ENCODE data around the gene CELF2. TPM values are rescaled to one million over a fixed set of nuclear protein-coding genes. Genes with fewer than 3 reads are reported as not detected.
A peak's percentile ranks its signal among the peaks of the same experiment; 100 is the strongest.

CELF2 gene
- total RNA-seq, 1 experiment from 2014 or later, result 28.7 TPM

GRCh38 chr10:11197878-11198277, 180.2 kb downstream of the CELF2 start:
- no CpG with 5 or more reads among the region's 3 CpGs for WGBS (ENCODE audit: extremely low coverage, insufficient read length, low lambda C conversion rate)

More at GRCh38 chr10:11197878-11198277, 180.2 kb downstream of the CELF2 start:
- no peaks in the 10 kb centered on the region for H3K9me3 Mint-ChIP-seq
- no peak overlapping the region for H2BK15ac ChIP-seq (ENCODE audit: low read depth, low read length)
- H3K23ac ChIP-seq (ENCODE audit: insufficient read length, low read depth, low read length), result no peak overlapping the region
- no peak overlapping the region for H3K56ac ChIP-seq (ENCODE audit: insufficient read length, low read depth, low read length)
- H3K4ac ChIP-seq (ENCODE audit: low read depth, low read length), result no peak overlapping the region
- H2BK12ac ChIP-seq (ENCODE audit: insufficient read length, low read depth, low read length), result no peak overlapping the region
- H4K5ac ChIP-seq (ENCODE audit: insufficient read length, low read depth, low read length), result no peak overlapping the region
- H2AK5ac ChIP-seq (ENCODE audit: insufficient read length, low read length), result no peak overlapping the region
- TF ChIP-seq CTCF (conservative IDR thresholded peaks at IDR 0.05), result no peak
- no peak overlapping the region for H3K4me3 Mint-ChIP-seq
- H2BK20ac ChIP-seq (ENCODE audit: low read depth, low read length, poor library complexity, severe bottlenecking), result no peak overlapping the region
- 0 out of 2 replicates have a peak, but pooled peaks cover 1% of the 10 kb centered on the region for H3K4me1 ChIP-seq (ENCODE audit: insufficient read depth, low read length)
- no peaks in the 10 kb centered on the region for H3K23me2 ChIP-seq (ENCODE audit: insufficient read length, low read depth, low read length, poor library complexity, severe bottlenecking)
- no peak overlapping the region for H2AFZ ChIP-seq (ENCODE audit: low read length)
- H3K4me2 ChIP-seq (ENCODE audit: insufficient read depth, insufficient read length, low read length), result no peak overlapping the region
- H4K8ac ChIP-seq (replicated peaks; ENCODE audit: insufficient read length, low read depth, low read length), result no peak overlapping the region
- H3K27me3 ChIP-seq (ENCODE audit: insufficient read depth, low read length), result no peaks in the 10 kb centered on the region
- no peaks in the 10 kb centered on the region for H3K79me2 ChIP-seq (ENCODE audit: insufficient read depth, low read length)
- peaks cover 4 to 27% (median 10%) of the 10 kb centered on the region in 3 experiments; a peak in 5 of 7 replicates for H3K36me3 Mint-ChIP-seq (ENCODE audit: insufficient read depth in 1 of 3, low read depth in 3 of 3)
- no peaks in the 10 kb centered on the region for H4K20me1 ChIP-seq (ENCODE audit: control insufficient read depth, insufficient read depth, insufficient read length)
- peaks cover 48 to 63% of the 10 kb centered on the region in 2 experiments for H3K4me1 Mint-ChIP-seq
- no peak overlapping the region for H3K14ac ChIP-seq (ENCODE audit: insufficient read depth, low read length)
- no peak overlapping the region for H3K9ac ChIP-seq (ENCODE audit: extremely low read depth, insufficient read length, low read length)
- H3T11ph ChIP-seq (ENCODE audit: low read length), result no peak overlapping the region
- no peak overlapping the region for H3K27ac ChIP-seq (ENCODE audit: insufficient read length, low read depth, low read length)
- no peak overlapping the region for H2BK120ac ChIP-seq (ENCODE audit: low read depth, low read length, poor library complexity, severe bottlenecking)
- no peaks in the 10 kb centered on the region for H3K27me3 Mint-ChIP-seq (ENCODE audit: low read depth)
- no peaks in the 10 kb centered on the region for H3K79me1 ChIP-seq (ENCODE audit: insufficient read depth, low read depth, low read length, poor library complexity, severe bottlenecking)
- no peak overlapping the region for H3K18ac ChIP-seq (ENCODE audit: insufficient read length, low read depth, low read length)
- no peaks in the 10 kb centered on the region for H3K9me3 ChIP-seq (ENCODE audit: control insufficient read depth, low read depth, low read length)
- DNase-seq, result no peak
- peak overlapping the region in 2 of 3 experiments; percentile 94 to 98; a peak in 2 of 7 replicates for H3K27ac Mint-ChIP-seq
- H2BK5ac ChIP-seq (ENCODE audit: insufficient read length, low read length), result no peak overlapping the region
- H4K91ac ChIP-seq (ENCODE audit: insufficient read length, low read depth, low read length), result no peak overlapping the region
